ENCODE measurements around the gene PIEZO1. TPM values are rescaled to one million over a fixed set of nuclear protein-coding genes. Genes with fewer than 3 reads are reported as not detected.

PIEZO1 gene
- total and polyA plus RNA-seq, 9 of the 15 experiments (the other 6 are each of a cell fraction or from before 2014, with no cell fraction given), result 3.6 to 432 (median 131) TPM

- TF ChIP-seq ZNF512 (tag; IDR thresholded peaks at IDR 0.05), result no peak
- TF ChIP-seq JUNB (CRISPR knock-in tag; conservative IDR thresholded peaks at IDR 0.05), result no peak
- TF ChIP-seq ARID3A (IDR thresholded peaks at IDR 0.05; ENCODE audit: borderline replicate concordance, low read depth, low read length), result no peak
- TF ChIP-seq POLR2A (conservative IDR thresholded peaks at IDR 0.05), result peak; percentile 77
- 0 out of 2 replicates have a peak, but pooled peaks have one; percentile 3 for TF ChIP-seq TEAD4 (IDR thresholded peaks at IDR 0.05; ENCODE audit: low read length)
- TF ChIP-seq TEAD4 (CRISPR knock-in tag; IDR thresholded peaks at IDR 0.05; ENCODE audit: borderline replicate concordance), result no peak
- no peak for TF ChIP-seq CBX8 (IDR thresholded peaks at IDR 0.05; ENCODE audit: borderline replicate concordance, extremely low read depth, low read depth, low read length, poor library complexity, severe bottlenecking)
- no peak for TF ChIP-seq RFX5 (IDR thresholded peaks at IDR 0.05; ENCODE audit: low read depth, low read length)
- TF ChIP-seq ZNF445 (CRISPR knock-in tag; IDR thresholded peaks at IDR 0.05; ENCODE audit: low read depth), result no peak
- no peak for TF ChIP-seq RBM17 (IDR thresholded peaks at IDR 0.05; ENCODE audit: borderline replicate concordance, low read depth, low read length)
- no peak for TF ChIP-seq ZNF23 (CRISPR knock-in tag; IDR thresholded peaks at IDR 0.05)
- TF ChIP-seq POLR2B (IDR thresholded peaks at IDR 0.05; ENCODE audit: low read depth, partially characterized antibody), result peak; percentile 64
- TF ChIP-seq ZHX1 (conservative IDR thresholded peaks at IDR 0.05; ENCODE audit: low read length), result no peak
- TF ChIP-seq ZBED1 (IDR thresholded peaks at IDR 0.05), result peak; percentile 74
- no peak for TF ChIP-seq HLTF (IDR thresholded peaks at IDR 0.05)
- TF ChIP-seq FIP1L1 (IDR thresholded peaks at IDR 0.05; ENCODE audit: low read depth, low read length, poor library complexity, severe bottlenecking), result no peak
- TF ChIP-seq HDAC8 (tag; IDR thresholded peaks at IDR 0.05), result no peak
- TF ChIP-seq NCOA1 (IDR thresholded peaks at IDR 0.05; ENCODE audit: low read depth), result no peak
Measured at GRCh38 chr16:88809676-88810165, 24.7 kb upstream of the PIEZO1 start (continued).
